Thoracic aorta (tissue), 2 donors: ENCODE measurements around the gene SPATA6L. TPM values are rescaled to one million over a fixed set of nuclear protein-coding genes. Genes with fewer than 3 reads are reported as not detected.

Experiments used
- ATAC-seq: fragments of 150-250 bp; one replicate; pipeline ENCODE4 v1.8.0; 2017; ENCODE audit warnings: low read depth; ENCODE audit not compliant: insufficient number of reproducible peaks, low FRiP score
- DNase-seq: peaks from one replicate; pipeline ENCODE4 v3.0.0-alpha.2; 2020; ENCODE audit warnings: low spot score
- H3K27ac ChIP-seq, 2 donors: fragments of 200-600 bp; sonication (generic); 1 replicate in 1 of 2; 2 replicates in 1 of 2; pipeline ENCODE4 v1.5.1; 2016; ENCODE audit warnings: mild to moderate bottlenecking in 2 of 2, moderate library complexity in 2 of 2
- H3K27me3 ChIP-seq: fragments of 200-600 bp; sonication (generic); replicated peaks from 2 replicates; pipeline ENCODE4 v1.6.0; 2016; ENCODE audit warnings: mild to moderate bottlenecking; ENCODE audit not compliant: insufficient read depth
- H3K36me3 ChIP-seq: fragments of 200-600 bp; sonication (generic); one replicate; pipeline ENCODE4 v1.5.1; 2016
- H3K4me1 ChIP-seq, 2 donors: fragments of 200-600 bp; sonication (generic); 1 replicate in 1 of 2; 2 replicates in 1 of 2; pipeline versions ENCODE4 v1.5.1 to v1.6.0; 2016; ENCODE audit warnings: low read depth in 2 of 2, mild to moderate bottlenecking in 1 of 2; ENCODE audit not compliant: control insufficient read depth in 1 of 2
- H3K4me3 ChIP-seq: fragments of 200-600 bp; sonication (generic); 2 replicates; pipeline ENCODE4 v1.5.1; 2016; ENCODE audit warnings: mild to moderate bottlenecking
- H3K9me3 ChIP-seq: fragments of 200-600 bp; sonication (generic); 2 replicates; pipeline ENCODE4 v1.5.1; 2016
- CTCF ChIP-seq: fragments of 200-600 bp; sonication (generic); IDR thresholded peaks from one replicate; pipeline ENCODE4 v1.5.1; 2019; ENCODE audit warnings: antibody characterized with exemption
- total RNA-seq, 2 donors: library from RNA; depleted of rRNA; stranded (reverse); fragments of >200 nt; gene quantifications; one replicate each; pipeline versions ENCODE4 v1.1.0 to v1.2.3, GENCODE V29; 2016

SPATA6L gene
- total RNA-seq, 2 donors from 2014 or later = 1.8 to 2.4 TPM

- H3K4me1 ChIP-seq = peaks cover 10 to 25% of the 10 kb centered on the region in 2 donors
- no peaks in the 10 kb centered on the region for H3K36me3 ChIP-seq
- H3K9me3 ChIP-seq = no peaks in the 10 kb centered on the region
- H3K27ac ChIP-seq = peak overlapping the region; percentile 96 to 97
- peak overlapping the region; percentile 89 for H3K4me3 ChIP-seq
- ATAC-seq (no peak), DNase-seq (no peak)
- H3K27me3 ChIP-seq = no peaks in the 10 kb centered on the region
- no peak for TF ChIP-seq CTCF
Measured at GRCh38 chr9:4678679-4679267, 12.5 kb upstream of the SPATA6L start.

- DNase-seq (no peak), ATAC-seq (no peak)
- H3K4me1 ChIP-seq = peaks cover 10 to 16% of the 10 kb centered on the region in 2 donors
- H3K4me3 ChIP-seq = no peak overlapping the region
- H3K27ac ChIP-seq = no peak overlapping the region
- no peaks in the 10 kb centered on the region for H3K9me3 ChIP-seq
- H3K27me3 ChIP-seq = no peaks in the 10 kb centered on the region
- TF ChIP-seq CTCF = no peak
- no peaks in the 10 kb centered on the region for H3K36me3 ChIP-seq
Measured at GRCh38 chr9:4677392-4677791, 11.1 kb upstream of the SPATA6L start.

GRCh38 chr9:4674783-4675182 is 8.5 kb upstream of the SPATA6L start:
- no peak for TF ChIP-seq CTCF
- Histone ChIP-seq H3K36me3 (no peaks in the 10 kb centered on the region), H3K4me3 (no peak overlapping the region), H3K4me1 (no peaks in the 10 kb centered on the region), H3K27me3 (no peaks in the 10 kb centered on the region), H3K27ac (no peak overlapping the region), H3K9me3 (no peaks in the 10 kb centered on the region)
- DNase-seq = no peak
- ATAC-seq = peak; percentile 37

GRCh38 chr9:4671737-4672136 is 5.5 kb upstream of the SPATA6L start:
- Histone ChIP-seq H3K4me3 (no peak overlapping the region), H3K27me3 (no peaks in the 10 kb centered on the region), H3K4me1 (peaks cover 0 to 2% of the 10 kb centered on the region in 2 donors), H3K27ac (no peak overlapping the region), H3K9me3 (no peaks in the 10 kb centered on the region), H3K36me3 (no peaks in the 10 kb centered on the region)
- TF ChIP-seq CTCF = no peak
- DNase-seq = no peak
- ATAC-seq = no peak

- TF ChIP-seq CTCF = no peak
- H3K36me3 ChIP-seq = no peaks in the 10 kb centered on the region
- no peak for ATAC-seq
- no peak overlapping the region for H3K27ac ChIP-seq
- peaks cover 0 to 9% of the 10 kb centered on the region in 2 donors for H3K4me1 ChIP-seq
- no peaks in the 10 kb centered on the region for H3K9me3 ChIP-seq
- H3K27me3 ChIP-seq = no peaks in the 10 kb centered on the region
- DNase-seq = no peak
- H3K4me3 ChIP-seq = no peak overlapping the region
Measured at GRCh38 chr9:4670591-4670990, 4.3 kb upstream of the SPATA6L start.
